Esophagus (tissue), 2 donors: ENCODE measurements around the gene PPM1F. TPM values are rescaled to one million over a fixed set of nuclear protein-coding genes. Genes with fewer than 3 reads are reported as not detected.
"Not testable (repeated sequence)": the region's sequence is repeated elsewhere in the genome, so short reads cannot be mapped to it uniquely, and the experiment has no call there.

Experiments
- H3K27ac ChIP-seq, 2 donors: one replicate each; pipeline ENCODE4 v1.5.1; 2013; ENCODE audit warnings: low read depth in 2 of 2, mild to moderate bottlenecking in 2 of 2, inconsistent platforms in 1 of 2, low read length in 1 of 2, moderate library complexity in 1 of 2
- H3K27me3 ChIP-seq, 2 donors: one replicate each; pipeline ENCODE4 v1.6.1; 2013; ENCODE audit warnings: low read length in 2 of 2, control low read depth in 1 of 2, mild to moderate bottlenecking in 1 of 2; ENCODE audit not compliant: insufficient read depth in 2 of 2, control insufficient read depth in 1 of 2
- H3K36me3 ChIP-seq, 2 donors: one replicate each; pipeline ENCODE4 v1.6.1; 2013; ENCODE audit warnings: low read length in 1 of 2; ENCODE audit not compliant: control insufficient read depth in 2 of 2, insufficient read depth in 2 of 2
- H3K4me1 ChIP-seq, 2 donors: one replicate each; pipeline ENCODE4 v1.6.1; 2013; ENCODE audit warnings: low read length in 1 of 2; ENCODE audit not compliant: control insufficient read depth in 2 of 2, insufficient read depth in 2 of 2
- H3K4me3 ChIP-seq, 2 donors: one replicate each; pipeline ENCODE4 v1.5.1; 2013; ENCODE audit warnings: low read length in 2 of 2, mild to moderate bottlenecking in 2 of 2, low read depth in 1 of 2, moderate library complexity in 1 of 2
- H3K9me3 ChIP-seq, 2 donors: one replicate each; pipeline ENCODE4 v1.6.1; 2013; ENCODE audit warnings: mild to moderate bottlenecking in 2 of 2, low read depth in 1 of 2, low read length in 1 of 2, moderate library complexity in 1 of 2; ENCODE audit not compliant: control insufficient read depth in 2 of 2, insufficient read depth in 1 of 2
- WGBS, 2 donors: extraction: QIAGEN DNeasy Blood & Tissue Kit; methylation state at CpG; one replicate each; pipeline ENCODE4 v1.1.7; 2013; 5-methylcytosine and 5-hydroxymethylcytosine counted together
- polyA plus RNA-seq, 2 donors: library from polyadenylated mRNA; stranded (reverse); fragments of 200-250 nt; gene quantifications; one replicate each; pipeline ENCODE4 v1.2.3, GENCODE V29; 2013
- donor health status: healthy with polysubstance abuse.
- donor health status: Bipolar disorder and iron deficiency.

The PPM1F gene
- polyA plus RNA-seq, 2 donors = 14.3 to 15.5 TPM

- no peaks in the 10 kb centered on the region for H3K4me1 ChIP-seq
- no peaks in the 10 kb centered on the region for H3K27me3 ChIP-seq
- 80 to 86% methylated on average over 4 of the region's 4 CpGs for WGBS, 2 donors
- peaks cover 0 to 9% of the 10 kb centered on the region in 2 donors for H3K36me3 ChIP-seq
- H3K27ac ChIP-seq = no peak overlapping the region
- no peak overlapping the region for H3K4me3 ChIP-seq
- no peaks in the 10 kb centered on the region for H3K9me3 ChIP-seq
Measured at GRCh38 chr22:21916309-21916918, 36.2 kb downstream of the PPM1F start.

- H3K4me1 ChIP-seq = no peaks in the 10 kb centered on the region
- WGBS, 2 donors = 92 to 96% methylated on average over 4 of the region's 4 CpGs
- no peaks in the 10 kb centered on the region for H3K9me3 ChIP-seq
- H3K27ac ChIP-seq = no peak overlapping the region
- H3K4me3 ChIP-seq = no peak overlapping the region
- H3K27me3 ChIP-seq = no peaks in the 10 kb centered on the region
- H3K36me3 ChIP-seq = peaks cover 0 to 4% of the 10 kb centered on the region in 2 donors
Measured at GRCh38 chr22:21915624-21916308, 36.9 kb downstream of the PPM1F start.

GRCh38 chr22:21914033-21914642 is 38.5 kb downstream of the PPM1F start:
- 93 to 95% methylated on average over 8 of the region's 8 CpGs for WGBS, 2 donors
- not testable (repeated sequence) for H3K27ac ChIP-seq, H3K4me3 ChIP-seq, H3K9me3 ChIP-seq, H3K36me3 ChIP-seq, H3K27me3 ChIP-seq, H3K4me1 ChIP-seq

- WGBS, 2 donors = 86 to 91% methylated on average over 4 of the region's 4 CpGs
Measured at GRCh38 chr22:21910367-21910766, 42.3 kb downstream of the PPM1F start.

GRCh38 chr22:21909871-21910270 is 42.8 kb downstream of the PPM1F start:
- Histone ChIP-seq H3K4me3 (no peak overlapping the region), H3K9me3 (no peaks in the 10 kb centered on the region), H3K27me3 (no peaks in the 10 kb centered on the region), H3K4me1 (no peaks in the 10 kb centered on the region), H3K36me3 (no peaks in the 10 kb centered on the region), H3K27ac (no peak overlapping the region)
- 91 to 95% methylated on average over 2 of the region's 2 CpGs for WGBS, 2 donors

More at GRCh38 chr22:21910367-21910766, 42.3 kb downstream of the PPM1F start:
- H3K27me3 ChIP-seq, H3K27ac ChIP-seq, H3K4me1 ChIP-seq, H3K36me3 ChIP-seq, H3K9me3 ChIP-seq, H3K4me3 ChIP-seq: not testable (repeated sequence)

GRCh38 chr22:21907638-21908522 is 44.8 kb downstream of the PPM1F start:
- Histone ChIP-seq H3K4me1 (no peaks in the 10 kb centered on the region), H3K9me3 (no peaks in the 10 kb centered on the region), H3K4me3 (no peak overlapping the region), H3K27me3 (no peaks in the 10 kb centered on the region), H3K36me3 (peaks cover 0 to 2% of the 10 kb centered on the region in 2 donors), H3K27ac (no peak overlapping the region)
- 88 to 90% methylated on average over 7 of the region's 7 CpGs for WGBS, 2 donors

GRCh38 chr22:21905234-21905633 is 47.4 kb downstream of the PPM1F start:
- H3K9me3 ChIP-seq, H3K27me3 ChIP-seq, H3K27ac ChIP-seq, H3K36me3 ChIP-seq, H3K4me3 ChIP-seq, H3K4me1 ChIP-seq: not testable (repeated sequence)
- WGBS, 2 donors = 95 to 97% methylated on average over 9 to 11 of the region's 11 CpGs

GRCh38 chr22:21904250-21904789 is 48.3 kb downstream of the PPM1F start:
- Histone ChIP-seq H3K36me3 (peaks cover 0 to 2% of the 10 kb centered on the region in 2 donors), H3K4me1 (no peaks in the 10 kb centered on the region), H3K27me3 (no peaks in the 10 kb centered on the region), H3K4me3 (no peak overlapping the region), H3K9me3 (no peaks in the 10 kb centered on the region), H3K27ac (no peak overlapping the region)
- 94 to 96% methylated on average over 4 of the region's 4 CpGs for WGBS, 2 donors

GRCh38 chr22:21903283-21903682 is 49.4 kb downstream of the PPM1F start:
- Histone ChIP-seq H3K9me3 (no peaks in the 10 kb centered on the region), H3K27ac (no peak overlapping the region), H3K4me3 (no peak overlapping the region), H3K27me3 (no peaks in the 10 kb centered on the region), H3K4me1 (no peaks in the 10 kb centered on the region), H3K36me3 (peaks cover 0 to 2% of the 10 kb centered on the region in 2 donors)
- WGBS, 2 donors = 87 to 90% methylated on average over 4 of the region's 4 CpGs
